ENCODE data around the gene IVNS1ABP. TPM values are rescaled to one million over a fixed set of nuclear protein-coding genes. Genes with fewer than 3 reads are reported as not detected.

IVNS1ABP gene
- total and polyA plus RNA-seq, 2 experiments from 2014 or later: 73.5 to 162 TPM

DNA sequence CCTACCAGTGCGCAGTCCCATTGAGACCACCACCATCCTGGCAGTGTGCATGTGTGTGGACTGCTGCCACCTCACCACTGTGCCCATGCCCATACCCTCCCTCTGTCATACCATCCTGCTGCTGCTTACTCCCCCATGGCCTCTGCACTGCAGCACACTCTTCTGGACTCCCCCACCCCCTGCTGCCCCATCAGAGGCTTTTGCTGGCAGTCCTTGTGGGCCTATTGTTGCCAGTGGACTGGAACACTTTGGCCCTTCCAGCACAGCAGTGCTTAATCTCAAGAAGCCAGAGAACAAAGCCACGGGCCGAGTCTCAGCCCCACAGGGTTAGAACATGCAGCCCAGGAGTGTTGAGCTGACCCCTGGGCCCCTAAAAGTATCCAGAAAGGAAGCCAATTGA is 41.9 kb upstream of the IVNS1ABP start (continued):
- TF ChIP-seq, protein P1, sequence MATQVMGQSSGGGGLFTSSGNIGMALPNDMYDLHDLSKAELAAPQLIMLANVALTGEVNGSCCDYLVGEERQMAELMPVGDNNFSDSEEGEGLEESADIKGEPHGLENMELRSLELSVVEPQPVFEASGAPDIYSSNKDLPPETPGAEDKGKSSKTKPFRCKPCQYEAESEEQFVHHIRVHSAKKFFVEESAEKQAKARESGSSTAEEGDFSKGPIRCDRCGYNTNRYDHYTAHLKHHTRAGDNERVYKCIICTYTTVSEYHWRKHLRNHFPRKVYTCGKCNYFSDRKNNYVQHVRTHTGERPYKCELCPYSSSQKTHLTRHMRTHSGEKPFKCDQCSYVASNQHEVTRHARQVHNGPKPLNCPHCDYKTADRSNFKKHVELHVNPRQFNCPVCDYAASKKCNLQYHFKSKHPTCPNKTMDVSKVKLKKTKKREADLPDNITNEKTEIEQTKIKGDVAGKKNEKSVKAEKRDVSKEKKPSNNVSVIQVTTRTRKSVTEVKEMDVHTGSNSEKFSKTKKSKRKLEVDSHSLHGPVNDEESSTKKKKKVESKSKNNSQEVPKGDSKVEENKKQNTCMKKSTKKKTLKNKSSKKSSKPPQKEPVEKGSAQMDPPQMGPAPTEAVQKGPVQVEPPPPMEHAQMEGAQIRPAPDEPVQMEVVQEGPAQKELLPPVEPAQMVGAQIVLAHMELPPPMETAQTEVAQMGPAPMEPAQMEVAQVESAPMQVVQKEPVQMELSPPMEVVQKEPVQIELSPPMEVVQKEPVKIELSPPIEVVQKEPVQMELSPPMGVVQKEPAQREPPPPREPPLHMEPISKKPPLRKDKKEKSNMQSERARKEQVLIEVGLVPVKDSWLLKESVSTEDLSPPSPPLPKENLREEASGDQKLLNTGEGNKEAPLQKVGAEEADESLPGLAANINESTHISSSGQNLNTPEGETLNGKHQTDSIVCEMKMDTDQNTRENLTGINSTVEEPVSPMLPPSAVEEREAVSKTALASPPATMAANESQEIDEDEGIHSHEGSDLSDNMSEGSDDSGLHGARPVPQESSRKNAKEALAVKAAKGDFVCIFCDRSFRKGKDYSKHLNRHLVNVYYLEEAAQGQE (IDR thresholded peaks at IDR 0.05; ENCODE audit: unreplicated experiment): no peak
- TF ChIP-seq, protein P2, sequence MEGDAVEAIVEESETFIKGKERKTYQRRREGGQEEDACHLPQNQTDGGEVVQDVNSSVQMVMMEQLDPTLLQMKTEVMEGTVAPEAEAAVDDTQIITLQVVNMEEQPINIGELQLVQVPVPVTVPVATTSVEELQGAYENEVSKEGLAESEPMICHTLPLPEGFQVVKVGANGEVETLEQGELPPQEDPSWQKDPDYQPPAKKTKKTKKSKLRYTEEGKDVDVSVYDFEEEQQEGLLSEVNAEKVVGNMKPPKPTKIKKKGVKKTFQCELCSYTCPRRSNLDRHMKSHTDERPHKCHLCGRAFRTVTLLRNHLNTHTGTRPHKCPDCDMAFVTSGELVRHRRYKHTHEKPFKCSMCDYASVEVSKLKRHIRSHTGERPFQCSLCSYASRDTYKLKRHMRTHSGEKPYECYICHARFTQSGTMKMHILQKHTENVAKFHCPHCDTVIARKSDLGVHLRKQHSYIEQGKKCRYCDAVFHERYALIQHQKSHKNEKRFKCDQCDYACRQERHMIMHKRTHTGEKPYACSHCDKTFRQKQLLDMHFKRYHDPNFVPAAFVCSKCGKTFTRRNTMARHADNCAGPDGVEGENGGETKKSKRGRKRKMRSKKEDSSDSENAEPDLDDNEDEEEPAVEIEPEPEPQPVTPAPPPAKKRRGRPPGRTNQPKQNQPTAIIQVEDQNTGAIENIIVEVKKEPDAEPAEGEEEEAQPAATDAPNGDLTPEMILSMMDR (conservative IDR thresholded peaks at IDR 0.05; ENCODE audit: low read depth in 2 of 2): no peak
- TF ChIP-seq POLR2AphosphoS5 (IDR thresholded peaks at IDR 0.05; ENCODE audit: low read depth) (no peak), ZNF331 (CRISPR knock-in tag; IDR thresholded peaks at IDR 0.05; ENCODE audit: low read depth) (no peak), JUNB (IDR thresholded peaks at IDR 0.05; ENCODE audit: unreplicated experiment) (no peak)

DNA sequence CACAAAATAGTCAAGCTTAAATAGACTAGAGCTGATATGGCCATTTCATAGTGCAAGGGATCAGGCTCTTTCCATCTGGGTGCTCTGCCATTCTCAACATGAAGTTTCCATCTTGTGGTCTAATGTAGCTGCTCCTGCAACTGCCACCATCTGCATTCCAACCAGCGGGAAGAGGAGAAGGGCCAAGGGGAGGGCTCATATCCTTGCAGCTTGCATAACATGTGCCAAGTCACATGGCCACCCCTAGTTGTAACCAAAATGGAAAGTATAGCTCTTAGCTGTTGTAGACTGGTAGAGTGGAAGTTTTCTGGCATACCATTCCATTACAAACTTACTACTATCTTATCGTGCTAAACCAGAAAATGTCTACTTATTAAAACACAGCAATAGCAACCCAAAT is 38.9 kb upstream of the IVNS1ABP start:
- Histone ChIP-seq H3F3A (replicated peaks; ENCODE audit: low read depth) (no peaks in the 10 kb centered on the region), H3K4me3 (no peak overlapping the region), H3K9me2 (ENCODE audit: insufficient read depth) (0 out of 2 replicates have a peak, but pooled peaks cover 3% of the 10 kb centered on the region), H3K36me3 (ENCODE audit: insufficient read depth) (no peaks in the 10 kb centered on the region), H4K20me1 (replicated peaks; ENCODE audit: insufficient read depth) (no peaks in the 10 kb centered on the region), H2AFZ (no peak overlapping the region), H3K27me3 (ENCODE audit: insufficient read depth) (no peaks in the 10 kb centered on the region), H3K4me2 (no peak overlapping the region), H3K27ac (ENCODE audit: low read depth) (no peak overlapping the region), H3K4me1 (ENCODE audit: insufficient read depth) (no peaks in the 10 kb centered on the region), H3K79me2 (replicated peaks; ENCODE audit: insufficient read depth) (no peaks in the 10 kb centered on the region)
- ATAC-seq (no peak), DNase-seq (ENCODE audit: low spot score) (no peak)
- no peaks in the 10 kb centered on the region for H3K4me1 Mint-ChIP-seq
- H3K9me3 Mint-ChIP-seq: peaks cover 2% of the 10 kb centered on the region; the same call in 1 of the 3 replicates
- H3K27me3 Mint-ChIP-seq (ENCODE audit: insufficient read depth, low read depth, poor library complexity): peaks cover 2% of the 10 kb centered on the region
- H3K36me3 Mint-ChIP-seq (ENCODE audit: low read depth): 0 out of 3 replicates have a peak, but pooled peaks cover 2% of the 10 kb centered on the region
- H3K27ac Mint-ChIP-seq: no peak overlapping the region
- no peak overlapping the region for H3K4me3 Mint-ChIP-seq
- no peak for TF ChIP-seq ZNF331 (CRISPR knock-in tag; IDR thresholded peaks at IDR 0.05; ENCODE audit: low read depth)
- TF ChIP-seq, protein P1 (IDR thresholded peaks at IDR 0.05; ENCODE audit: unreplicated experiment): no peak
- TF ChIP-seq, protein P3, sequence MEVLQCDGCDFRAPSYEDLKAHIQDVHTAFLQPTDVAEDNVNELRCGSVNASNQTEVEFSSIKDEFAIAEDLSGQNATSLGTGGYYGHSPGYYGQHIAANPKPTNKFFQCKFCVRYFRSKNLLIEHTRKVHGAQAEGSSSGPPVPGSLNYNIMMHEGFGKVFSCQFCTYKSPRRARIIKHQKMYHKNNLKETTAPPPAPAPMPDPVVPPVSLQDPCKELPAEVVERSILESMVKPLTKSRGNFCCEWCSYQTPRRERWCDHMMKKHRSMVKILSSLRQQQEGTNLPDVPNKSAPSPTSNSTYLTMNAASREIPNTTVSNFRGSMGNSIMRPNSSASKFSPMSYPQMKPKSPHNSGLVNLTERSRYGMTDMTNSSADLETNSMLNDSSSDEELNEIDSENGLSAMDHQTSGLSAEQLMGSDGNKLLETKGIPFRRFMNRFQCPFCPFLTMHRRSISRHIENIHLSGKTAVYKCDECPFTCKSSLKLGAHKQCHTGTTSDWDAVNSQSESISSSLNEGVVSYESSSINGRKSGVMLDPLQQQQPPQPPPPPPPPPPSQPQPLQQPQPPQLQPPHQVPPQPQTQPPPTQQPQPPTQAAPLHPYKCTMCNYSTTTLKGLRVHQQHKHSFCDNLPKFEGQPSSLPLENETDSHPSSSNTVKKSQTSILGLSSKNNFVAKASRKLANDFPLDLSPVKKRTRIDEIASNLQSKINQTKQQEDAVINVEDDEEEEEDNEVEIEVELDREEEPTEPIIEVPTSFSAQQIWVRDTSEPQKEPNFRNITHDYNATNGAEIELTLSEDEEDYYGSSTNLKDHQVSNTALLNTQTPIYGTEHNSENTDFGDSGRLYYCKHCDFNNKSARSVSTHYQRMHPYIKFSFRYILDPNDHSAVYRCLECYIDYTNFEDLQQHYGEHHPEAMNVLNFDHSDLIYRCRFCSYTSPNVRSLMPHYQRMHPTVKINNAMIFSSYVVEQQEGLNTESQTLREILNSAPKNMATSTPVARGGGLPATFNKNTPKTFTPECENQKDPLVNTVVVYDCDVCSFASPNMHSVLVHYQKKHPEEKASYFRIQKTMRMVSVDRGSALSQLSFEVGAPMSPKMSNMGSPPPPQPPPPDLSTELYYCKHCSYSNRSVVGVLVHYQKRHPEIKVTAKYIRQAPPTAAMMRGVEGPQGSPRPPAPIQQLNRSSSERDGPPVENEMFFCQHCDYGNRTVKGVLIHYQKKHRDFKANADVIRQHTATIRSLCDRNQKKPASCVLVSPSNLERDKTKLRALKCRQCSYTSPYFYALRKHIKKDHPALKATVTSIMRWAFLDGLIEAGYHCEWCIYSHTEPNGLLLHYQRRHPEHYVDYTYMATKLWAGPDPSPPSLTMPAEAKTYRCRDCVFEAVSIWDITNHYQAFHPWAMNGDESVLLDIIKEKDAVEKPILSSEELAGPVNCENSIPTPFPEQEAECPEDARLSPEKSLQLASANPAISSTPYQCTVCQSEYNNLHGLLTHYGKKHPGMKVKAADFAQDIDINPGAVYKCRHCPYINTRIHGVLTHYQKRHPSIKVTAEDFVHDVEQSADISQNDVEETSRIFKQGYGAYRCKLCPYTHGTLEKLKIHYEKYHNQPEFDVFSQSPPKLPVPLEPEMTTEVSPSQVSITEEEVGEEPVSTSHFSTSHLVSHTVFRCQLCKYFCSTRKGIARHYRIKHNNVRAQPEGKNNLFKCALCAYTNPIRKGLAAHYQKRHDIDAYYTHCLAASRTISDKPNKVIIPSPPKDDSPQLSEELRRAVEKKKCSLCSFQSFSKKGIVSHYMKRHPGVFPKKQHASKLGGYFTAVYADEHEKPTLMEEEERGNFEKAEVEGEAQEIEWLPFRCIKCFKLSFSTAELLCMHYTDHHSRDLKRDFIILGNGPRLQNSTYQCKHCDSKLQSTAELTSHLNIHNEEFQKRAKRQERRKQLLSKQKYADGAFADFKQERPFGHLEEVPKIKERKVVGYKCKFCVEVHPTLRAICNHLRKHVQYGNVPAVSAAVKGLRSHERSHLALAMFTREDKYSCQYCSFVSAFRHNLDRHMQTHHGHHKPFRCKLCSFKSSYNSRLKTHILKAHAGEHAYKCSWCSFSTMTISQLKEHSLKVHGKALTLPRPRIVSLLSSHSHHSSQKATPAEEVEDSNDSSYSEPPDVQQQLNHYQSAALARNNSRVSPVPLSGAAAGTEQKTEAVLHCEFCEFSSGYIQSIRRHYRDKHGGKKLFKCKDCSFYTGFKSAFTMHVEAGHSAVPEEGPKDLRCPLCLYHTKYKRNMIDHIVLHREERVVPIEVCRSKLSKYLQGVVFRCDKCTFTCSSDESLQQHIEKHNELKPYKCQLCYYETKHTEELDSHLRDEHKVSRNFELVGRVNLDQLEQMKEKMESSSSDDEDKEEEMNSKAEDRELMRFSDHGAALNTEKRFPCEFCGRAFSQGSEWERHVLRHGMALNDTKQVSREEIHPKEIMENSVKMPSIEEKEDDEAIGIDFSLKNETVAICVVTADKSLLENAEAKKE (CRISPR knock-in tag; IDR thresholded peaks at IDR 0.05): no peak
- no peak for TF ChIP-seq STAT1 (IDR thresholded peaks at IDR 0.05; ENCODE audit: unreplicated experiment)
- TF ChIP-seq CREB1 (CRISPR knock-in tag; IDR thresholded peaks at IDR 0.05; ENCODE audit: low read depth): no peak
